K562 (cell line): Measurements from ENCODE around the gene CD164L2. TPM values are rescaled to one million over a fixed set of nuclear protein-coding genes. Genes with fewer than 3 reads are reported as not detected.
A peak's percentile ranks its signal among the peaks of the same experiment; 100 is the strongest.

Experiments
- ATAC-seq: fragments of 200-7000 bp; cut with Tn5 transposase; 3 replicates; pipeline ENCODE4 v1.9.1; 2020; ENCODE audit warnings: moderate library complexity
- BruUV-seq: library from RNA; stranded (reverse); fragments of 400-500 nt; replicated peaks from 2 replicates; lab custom pipeline; 2021; lab: Mats Ljungman, UMichigan
- CTCF ChIA-PET: fragments of 300-600 bp; formaldehyde crosslinking; extraction: SDS; loops from one replicate; lab custom pipeline; 2021; ENCODE audit warnings: low intra/inter-chr PET ratio; lab: Yijun Ruan, JAX
- POLR2A ChIA-PET: fragments of 300-600, 350-650 bp; sonication (Branson Sonifier 250); formaldehyde crosslinking; extraction: SDS; loops from one replicate; lab custom pipeline; 2021; ENCODE audit warnings: antibody characterized with exemption, inconsistent platforms; lab: Yijun Ruan, JAX
- DNase-seq, 4 experiments: peaks; one replicate each; pipeline versions ENCODE4 v3.0.0 to v3.0.0-alpha.2; 2011 to 2018; ENCODE audit warnings: low spot score in 3 of 4, mixed read lengths in 3 of 4; ENCODE audit errors: extremely low read depth in 1 of 4
- FAIRE-seq: peaks from 2 replicates; lab custom pipeline; 2011; peaks lifted over from hg19 to GRCh38; lab: Jason Lieb, UNC
- H2AFZ ChIP-seq: 2 replicates; pipeline ENCODE4 v1.6.0; 2011; ENCODE audit warnings: low read depth, low read length, control low read depth, inconsistent platforms
- H3K27ac ChIP-seq: fragments of 200-600 bp; 3 replicates; pipeline ENCODE4 v1.8.0; 2011; ENCODE audit warnings: low read depth, mild to moderate bottlenecking, control low read depth, inconsistent platforms, low read length, moderate library complexity, mixed read lengths; ENCODE audit errors: extremely low read depth
- H3K27me3 ChIP-seq, 2 experiments: fragments of 300-600 bp in 1 of 2; 2 replicates in 1 of 2; 3 replicates in 1 of 2; pipeline versions ENCODE4 v1.6.0 to v1.8.0; 2011; ENCODE audit warnings: inconsistent platforms in 2 of 2, low read length in 2 of 2, mild to moderate bottlenecking in 1 of 2, mixed read lengths in 1 of 2, moderate library complexity in 1 of 2; ENCODE audit not compliant: control insufficient read depth in 2 of 2, insufficient read depth in 2 of 2
- H3K36me3 ChIP-seq: fragments of 300-600 bp; 3 replicates; pipeline ENCODE4 v1.8.0; 2011; ENCODE audit warnings: mild to moderate bottlenecking, low read length, inconsistent platforms; ENCODE audit not compliant: control insufficient read depth, insufficient read depth
- H3K4me1 ChIP-seq, 2 experiments: fragments of 200-600 bp in 1 of 2; replicated peaks in 1 of 2; 2 replicates in 1 of 2; 3 replicates in 1 of 2; pipeline versions ENCODE4 v1.5.1 to v1.8.0; 2011; ENCODE audit warnings: inconsistent platforms in 2 of 2, low read length in 2 of 2, mild to moderate bottlenecking in 1 of 2, mixed read lengths in 1 of 2, moderate library complexity in 1 of 2; ENCODE audit not compliant: control insufficient read depth in 2 of 2, insufficient read depth in 2 of 2
- H3K4me2 ChIP-seq: 2 replicates; pipeline ENCODE4 v1.6.1; 2011; ENCODE audit warnings: low read length, control low read depth, inconsistent platforms, mixed read lengths; ENCODE audit not compliant: insufficient read depth
- H3K4me3 ChIP-seq: fragments of 200-600 bp; sonication (generic), shearing (Covaris generic); 2 replicates; pipeline ENCODE4 v1.5.1; 2016; ENCODE audit warnings: control low read depth, inconsistent platforms
- H3K79me2 ChIP-seq: fragments of 200-600 bp; 3 replicates; pipeline ENCODE4 v1.8.0; 2011; ENCODE audit warnings: low read length, inconsistent platforms; ENCODE audit not compliant: control insufficient read depth, insufficient read depth
- H3K9ac ChIP-seq, 2 experiments: 2 replicates each; pipeline versions ENCODE4 v1.6.0 to v1.6.1; 2011; ENCODE audit warnings: low read depth in 2 of 2, low read length in 2 of 2, control low read depth in 1 of 2, inconsistent platforms in 1 of 2, mild to moderate bottlenecking in 1 of 2, mixed read lengths in 1 of 2; ENCODE audit not compliant: insufficient read depth in 1 of 2
- H3K9me1 ChIP-seq: one replicate; pipeline ENCODE4 v1.6.0; 2011; ENCODE audit warnings: inconsistent platforms, mild to moderate bottlenecking, low read length, moderate library complexity; ENCODE audit not compliant: control insufficient read depth, insufficient read depth
- H3K9me3 ChIP-seq: replicated peaks from 2 replicates; pipeline ENCODE4 v1.5.1; 2011; ENCODE audit warnings: low read depth, low read length, inconsistent platforms; ENCODE audit not compliant: control insufficient read depth, insufficient read depth
- H4K20me1 ChIP-seq: replicated peaks from 2 replicates; pipeline ENCODE4 v1.6.1; 2011; ENCODE audit warnings: low read length, inconsistent platforms, mixed read lengths; ENCODE audit not compliant: control insufficient read depth, insufficient read depth
- ATF1 ChIP-seq, 2 experiments: fragments of 450-650 bp in 1 of 2; IDR thresholded peaks; 2 replicates each; pipeline ENCODE4 v1.6.1; 2016; ENCODE audit warnings: missing compliant biosample characterization in 1 of 2, missing genetic modification characterization in 1 of 2
- HMG20B ChIP-seq: fragments of 250-450 bp; sonication (Bioruptor Pico); IDR thresholded peaks from 2 replicates; pipeline ENCODE4 v1.5.0; 2021; ENCODE audit warnings: mild to moderate bottlenecking
- MITF ChIP-seq: IDR thresholded peaks from 2 replicates; pipeline ENCODE4 v1.6.1; 2014; ENCODE audit warnings: antibody characterized with exemption
- TEAD4 ChIP-seq, 2 experiments: sonication (generic) in 1 of 2; formaldehyde crosslinking in 1 of 2; IDR thresholded peaks; 2 replicates each; pipeline versions ENCODE4 v1.6.1 to v1.8.0; 2012 to 2022; ENCODE audit warnings: borderline replicate concordance in 1 of 2, inconsistent platforms in 1 of 2, low read length in 1 of 2, mild to moderate bottlenecking in 1 of 2, missing genetic modification reagents in 1 of 2
- ZBTB5 ChIP-seq: fragments of 450-650 bp; IDR thresholded peaks from 2 replicates; pipeline ENCODE4 v1.6.1; 2017; ENCODE audit warnings: antibody characterized with exemption
- ZBTB9 ChIP-seq: fragments of 450-650 bp; formaldehyde crosslinking; IDR thresholded peaks from 2 replicates; pipeline ENCODE4 v1.4.0; 2020; ENCODE audit warnings: mild to moderate bottlenecking, moderate library complexity
- WGBS: fragments of 100-300 bp; shearing (Covaris generic); methylation state at CpG from one replicate; pipeline ENCODE4 v1.1.6; 2016; ENCODE audit warnings: low coverage, mixed read lengths; ENCODE audit not compliant: insufficient coverage; ENCODE audit errors: missing lambda C conversion rate; 5-methylcytosine and 5-hydroxymethylcytosine counted together
- in situ Hi-C: fragments of 300-500 bp; cut with MboI; formaldehyde crosslinking; loops from 4 replicates; pipeline ENCODE4 v1.15.0; 2018; ENCODE audit warnings: inconsistent platforms, mixed read lengths
- intact Hi-C: fragments of 100-400 bp; cut with micrococcal nuclease; formaldehyde crosslinking; loops from 2 replicates; pipeline ENCODE4 v1.14.2; 2022
- polyA plus RNA-seq, 8 experiments: library from polyadenylated mRNA; depleted of rRNA in 4 of 8; stranded (reverse) in 5 of 8; unstranded in 3 of 8; fragments of >200 nt; fragmentation: Nextera tagmentation in 2 of 8; fragmentation: Illumina TruSeq in 1 of 8; extraction: Ambion mirVana in 2 of 8; extraction: Trizol in 1 of 8; gene quantifications; 2 replicates each; pipeline versions ENCODE4 v1.2.1 to v1.2.3, GENCODE V29; 2011 to 2014; ENCODE audit warnings: inconsistent platforms in 1 of 8, missing spikeins in 1 of 8
- total RNA-seq, 7 experiments: library from RNA; depleted of rRNA in 6 of 7; stranded (reverse); fragments of >200 nt in 6 of 7; fragmentation: Illumina TruSeq in 2 of 7; extraction: Trizol in 2 of 7; gene quantifications; 2 replicates each; pipeline versions ENCODE4 v1.2.1 to v1.2.3, GENCODE V29; 2011 to 2021; ENCODE audit warnings: low replicate concordance in 1 of 7
- TF ChIP-seq, protein P1 (sequence below): fragments of 250-450 bp; sonication (Bioruptor Pico); IDR thresholded peaks from 2 replicates; pipeline ENCODE4 v1.4.0; 2020; ENCODE audit warnings: mild to moderate bottlenecking, moderate library complexity, borderline replicate concordance
- TF ChIP-seq, protein P2 (sequence below), 2 experiments: IDR thresholded peaks; 2 replicates each; pipeline ENCODE4 v1.6.1; 2011; ENCODE audit warnings: borderline replicate concordance in 1 of 2, control low read depth in 1 of 2, low read depth in 1 of 2, low read length in 1 of 2, mild to moderate bottlenecking in 1 of 2, mixed read lengths in 1 of 2, moderate library complexity in 1 of 2; ENCODE audit not compliant: insufficient read depth in 1 of 2, insufficient read length in 1 of 2, poor library complexity in 1 of 2, severe bottlenecking in 1 of 2; ENCODE audit errors: extremely low read depth in 1 of 2

Gene CD164L2
- total and polyA plus RNA-seq, 9 of the 15 experiments (the other 6 are each of a cell fraction or from before 2014, with no cell fraction given), result 0.08 to 0.92 (median 0.38) TPM; not detected in 1

DNA sequence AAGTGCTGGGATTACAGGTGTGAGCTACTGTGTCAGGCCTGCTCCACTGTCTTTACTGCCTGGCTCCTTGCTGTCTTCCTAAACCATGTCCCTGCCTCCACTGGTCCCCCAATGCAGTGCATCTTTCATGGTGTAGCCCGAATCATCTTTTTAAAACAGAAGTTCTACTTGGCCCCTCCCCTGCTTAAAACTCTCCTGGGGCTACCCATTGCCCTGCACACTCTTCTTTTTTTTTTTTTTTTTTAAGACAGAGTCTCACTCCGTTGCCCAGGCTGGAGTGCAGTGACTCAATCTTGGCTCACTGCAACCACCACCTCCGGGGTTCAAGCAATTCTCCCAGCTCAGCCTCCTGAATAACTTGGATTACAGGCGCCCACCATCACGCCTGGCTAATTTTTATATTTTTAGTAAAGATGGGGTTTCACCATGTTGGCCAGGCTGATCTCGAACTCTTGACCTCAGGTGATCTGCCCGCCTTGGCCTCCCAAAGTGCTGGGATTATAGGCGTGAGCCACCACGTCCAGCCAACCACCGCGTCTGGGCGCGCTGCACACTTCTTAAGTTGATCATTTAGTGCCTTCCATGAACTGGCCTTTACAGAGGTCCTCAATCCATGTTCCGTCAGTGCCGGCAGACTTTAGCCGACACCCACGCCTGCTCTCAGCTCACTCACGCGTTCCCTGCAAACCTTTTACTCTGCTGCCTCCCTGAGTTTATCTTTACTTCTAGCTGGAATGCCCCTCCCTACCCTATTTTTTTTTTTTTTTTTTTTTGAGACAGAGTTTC lies 10.9 kb downstream of the CD164L2 start:
- ATAC-seq, result peak; percentile 88
- CTCF ChIA-PET, result interaction anchor here (0.6 to 1.5 kb wide), 4 partner anchors 39 to 112 kb away, joined by 3 to 7 read pairs (median 4); no protein-coding TSS in a partner anchor
- TF ChIP-seq MITF (no peak), TEAD4 (IDR thresholded peaks at IDR 0.05; ENCODE audit: low read length) (0 out of 2 replicates have a peak, but pooled peaks have one; percentile 35), TEAD4 (CRISPR knock-in tag; IDR thresholded peaks at IDR 0.05; ENCODE audit: borderline replicate concordance) (no peak), ZBTB9 (CRISPR knock-in tag) (no peak), HMG20B (no peak), ATF1 (CRISPR knock-in tag; IDR thresholded peaks at IDR 0.05) (no peak), ATF1 (tag; IDR thresholded peaks at IDR 0.05) (0 out of 2 replicates have a peak, but pooled peaks have one; percentile 15), ZBTB5 (no peak)
- TF ChIP-seq, protein P1, sequence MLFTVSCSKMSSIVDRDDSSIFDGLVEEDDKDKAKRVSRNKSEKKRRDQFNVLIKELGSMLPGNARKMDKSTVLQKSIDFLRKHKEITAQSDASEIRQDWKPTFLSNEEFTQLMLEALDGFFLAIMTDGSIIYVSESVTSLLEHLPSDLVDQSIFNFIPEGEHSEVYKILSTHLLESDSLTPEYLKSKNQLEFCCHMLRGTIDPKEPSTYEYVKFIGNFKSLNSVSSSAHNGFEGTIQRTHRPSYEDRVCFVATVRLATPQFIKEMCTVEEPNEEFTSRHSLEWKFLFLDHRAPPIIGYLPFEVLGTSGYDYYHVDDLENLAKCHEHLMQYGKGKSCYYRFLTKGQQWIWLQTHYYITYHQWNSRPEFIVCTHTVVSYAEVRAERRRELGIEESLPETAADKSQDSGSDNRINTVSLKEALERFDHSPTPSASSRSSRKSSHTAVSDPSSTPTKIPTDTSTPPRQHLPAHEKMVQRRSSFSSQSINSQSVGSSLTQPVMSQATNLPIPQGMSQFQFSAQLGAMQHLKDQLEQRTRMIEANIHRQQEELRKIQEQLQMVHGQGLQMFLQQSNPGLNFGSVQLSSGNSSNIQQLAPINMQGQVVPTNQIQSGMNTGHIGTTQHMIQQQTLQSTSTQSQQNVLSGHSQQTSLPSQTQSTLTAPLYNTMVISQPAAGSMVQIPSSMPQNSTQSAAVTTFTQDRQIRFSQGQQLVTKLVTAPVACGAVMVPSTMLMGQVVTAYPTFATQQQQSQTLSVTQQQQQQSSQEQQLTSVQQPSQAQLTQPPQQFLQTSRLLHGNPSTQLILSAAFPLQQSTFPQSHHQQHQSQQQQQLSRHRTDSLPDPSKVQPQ (CRISPR knock-in tag), result no peak
- TF ChIP-seq, protein P2, sequence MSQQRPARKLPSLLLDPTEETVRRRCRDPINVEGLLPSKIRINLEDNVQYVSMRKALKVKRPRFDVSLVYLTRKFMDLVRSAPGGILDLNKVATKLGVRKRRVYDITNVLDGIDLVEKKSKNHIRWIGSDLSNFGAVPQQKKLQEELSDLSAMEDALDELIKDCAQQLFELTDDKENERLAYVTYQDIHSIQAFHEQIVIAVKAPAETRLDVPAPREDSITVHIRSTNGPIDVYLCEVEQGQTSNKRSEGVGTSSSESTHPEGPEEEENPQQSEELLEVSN (IDR thresholded peaks at IDR 0.05; ENCODE audit: borderline replicate concordance in 1 of 2, extremely low read depth in 1 of 2, insufficient read depth in 1 of 2, insufficient read length in 1 of 2, low read depth in 1 of 2, low read length in 1 of 2, poor library complexity in 1 of 2, severe bottlenecking in 1 of 2), result no peak

More for the DNA sequence above, 10.9 kb downstream of the CD164L2 start:
- Histone ChIP-seq H3K9me3 (no peaks in the 10 kb centered on the region), H4K20me1 (no peaks in the 10 kb centered on the region), H3K9me1 (no peaks in the 10 kb centered on the region), H3K9ac (peak overlapping the region in 1 of 2 experiments; percentile 86; a peak in 2 of 4 replicates), H3K79me2 (no peaks in the 10 kb centered on the region), H3K27ac (no peak overlapping the region), H2AFZ (peak overlapping the region; percentile 77), H3K4me3 (no peak overlapping the region), H3K4me2 (peak overlapping the region; percentile 17; the same call in 1 of the 2 replicates), H3K4me1 (peaks cover 9 to 21% of the 10 kb centered on the region in 2 experiments; a peak in 4 of 5 replicates), H3K27me3 (no peaks in the 10 kb centered on the region), H3K36me3 (no peaks in the 10 kb centered on the region)
- peak; percentile 81 for FAIRE-seq
- in situ Hi-C loops, result no loop called here
- POLR2A ChIA-PET, result interaction anchor here (0.6 to 0.8 kb wide), 2 partner anchors 11 to 332 kb away, joined by 3 to 4 read pairs; partner anchors contain the start of gene CD164L2
- BruUV-seq, result no TSS peak
- 37% methylated on average over 19 of the region's 19 CpGs for WGBS
- DNase-seq, result peak; percentile 55 to 82 (median 68)
- intact Hi-C loops, result loop anchor here (1.0 to 5.0 kb wide), 2 partner anchors 40 to 70 kb away; no protein-coding TSS in a partner anchor
